GM18909 (cell line): Measurements from ENCODE around the gene RASGRP4.
A peak's percentile ranks its signal among the peaks of the same experiment; 100 is the strongest.
"Not testable (repeated sequence)": the region's sequence is repeated elsewhere in the genome, so short reads cannot be mapped to it uniquely, and the experiment has no call there.

ENCODE experiments used
- ATAC-seq: cut with Tn5 transposase; IDR thresholded peaks from one replicate; pipeline ENCODE4 v1.9.1; 2021; ENCODE audit warnings: mild to moderate bottlenecking; ENCODE audit not compliant: unreplicated experiment, poor library complexity

Gene RASGRP4

GRCh38 chr19:38420935-38421334 is 5.1 kb downstream of the RASGRP4 start:
- no peak for ATAC-seq

- no peak for ATAC-seq
Measured at GRCh38 chr19:38417544-38418506, 8.2 kb downstream of the RASGRP4 start.

- no peak for ATAC-seq
Measured at GRCh38 chr19:38417146-38417543, 8.9 kb downstream of the RASGRP4 start.

- no peak for ATAC-seq
Measured at GRCh38 chr19:38413416-38413815, 12.6 kb downstream of the RASGRP4 start.

GRCh38 chr19:38412961-38413360 is 13.1 kb downstream of the RASGRP4 start:
- no peak for ATAC-seq

GRCh38 chr19:38412491-38412890 is 13.5 kb downstream of the RASGRP4 start:
- no peak for ATAC-seq

- not testable (repeated sequence) for ATAC-seq
Measured at GRCh38 chr19:38411898-38412297, 14.1 kb downstream of the RASGRP4 start.

GRCh38 chr19:38411041-38411712 is 14.8 kb downstream of the RASGRP4 start:
- ATAC-seq = no peak

GRCh38 chr19:38410407-38410806 is 15.6 kb downstream of the RASGRP4 start:
- not testable (repeated sequence) for ATAC-seq

GRCh38 chr19:38409631-38410133 is 16.3 kb downstream of the RASGRP4 start:
- no peak for ATAC-seq

GRCh38 chr19:38405276-38405675 is 20.7 kb downstream of the RASGRP4 start:
- no peak for ATAC-seq

GRCh38 chr19:38404858-38405257 is 21.2 kb downstream of the RASGRP4 start:
- no peak for ATAC-seq

GRCh38 chr19:38402967-38403674 is 22.9 kb downstream of the RASGRP4 start, which contains the start of gene FAM98C:
FAM98C (plus strand) TSS chr19:38403093; CDS start chr19:38403154, 61 bp downstream.
- peak; percentile 91 for ATAC-seq

GRCh38 chr19:38402623-38402966 is 23.4 kb downstream of the RASGRP4 start:
- peak; percentile 2 for ATAC-seq

GRCh38 chr19:38401148-38401547 is 24.9 kb downstream of the RASGRP4 start:
- ATAC-seq = no peak

- no peak for ATAC-seq
Measured at GRCh38 chr19:38400361-38400760, 25.7 kb downstream of the RASGRP4 start.

- no peak for ATAC-seq
Measured at GRCh38 chr19:38399537-38399936, 26.5 kb downstream of the RASGRP4 start.

GRCh38 chr19:38399081-38399480 is 26.9 kb downstream of the RASGRP4 start:
- no peak for ATAC-seq

- no peak for ATAC-seq
Measured at GRCh38 chr19:38395381-38396114, 30.5 kb downstream of the RASGRP4 start.

- no peak for ATAC-seq
Measured at GRCh38 chr19:38394488-38394887, 31.5 kb downstream of the RASGRP4 start.
